Esophagus squamous epithelium (tissue), 5 donors: Measurements from ENCODE around the gene MAN2B1. TPM values are rescaled to one million over a fixed set of nuclear protein-coding genes. Genes with fewer than 3 reads are reported as not detected.

Experiments used
- DNase-seq: peaks from one replicate; lab custom pipeline; 2025; lab: John Stamatoyannopoulos, UW
- H3K27ac ChIP-seq, 4 donors: fragments of 200-600 bp; sonication (generic); one replicate each; pipeline ENCODE4 v1.5.1; 2016 to 2019; ENCODE audit warnings: mild to moderate bottlenecking in 1 of 4
- H3K27me3 ChIP-seq, 4 donors: fragments of 200-600 bp; sonication (generic); 1 replicate in 3 of 4; 2 replicates in 1 of 4; pipeline versions ENCODE4 v1.5.1 to v1.6.0; 2017 to 2021; ENCODE audit warnings: antibody characterized with exemption in 1 of 4
- H3K36me3 ChIP-seq, 3 donors: fragments of 200-600 bp; sonication (generic); one replicate each; pipeline ENCODE4 v1.5.1; 2016 to 2019
- H3K4me1 ChIP-seq, 3 donors: fragments of 200-600 bp; sonication (generic); one replicate each; pipeline ENCODE4 v1.5.1; 2017 to 2019
- H3K4me3 ChIP-seq, 4 donors: fragments of 200-600 bp; sonication (generic); 1 replicate in 3 of 4; 2 replicates in 1 of 4; pipeline ENCODE4 v1.5.1; 2016 to 2019; ENCODE audit warnings: mild to moderate bottlenecking in 2 of 4, moderate library complexity in 1 of 4
- H3K9me3 ChIP-seq, 3 donors: fragments of 200-600 bp; sonication (generic); one replicate each; pipeline ENCODE4 v1.5.1; 2016 to 2019
- CTCF ChIP-seq, 6 experiments: fragments of 450-650 bp in 4 of 6; fragments of 200-600 bp in 2 of 6; sonication (generic) in 2 of 6; IDR thresholded peaks; one replicate each; pipeline ENCODE4 v1.5.1; 2016 to 2019; ENCODE audit warnings: antibody characterized with exemption in 6 of 6, mild to moderate bottlenecking in 4 of 6, moderate library complexity in 4 of 6
- POLR2A ChIP-seq, 4 donors: fragments of 450-650 bp; IDR thresholded peaks; one replicate each; pipeline ENCODE4 v1.6.1; 2017; ENCODE audit warnings: antibody characterized with exemption in 4 of 4, mild to moderate bottlenecking in 4 of 4, moderate library complexity in 3 of 4
- WGBS, 2 donors: methylation state at CpG; one replicate each; pipeline ENCODE4 v1.1.5; 2018; 5-methylcytosine and 5-hydroxymethylcytosine counted together
- intact Hi-C: fragments of 100-400 bp; cut with DNase I; formaldehyde crosslinking; loops from one replicate; pipeline ENCODE4 v1.15.0; 2022
- small RNA-seq, 4 donors: library from RNA; depleted of rRNA; stranded (forward); fragments of <200 nt; gene quantifications; one replicate each; pipeline ENCODE3, GENCODE V24; 2016
- total RNA-seq, 4 donors: library from RNA; depleted of rRNA; stranded (reverse); fragments of >200 nt; gene quantifications; one replicate each; pipeline ENCODE4 v1.1.0, GENCODE V29; 2016
- donor health status: DM: yes; HTN: yes; CAD: no.

The MAN2B1 gene
- total RNA-seq, 4 donors from 2014 or later = 25.5 to 55.5 (median 39.4) TPM

GRCh38 chr19:12603714-12604113 lies 62.8 kb downstream of the MAN2B1 start:
- Histone ChIP-seq H3K27ac (no peak overlapping the region), H3K4me1 (peaks cover 0 to 2% (median 0%) of the 10 kb centered on the region in 3 donors), H3K4me3 (no peak overlapping the region), H3K27me3 (no peaks in the 10 kb centered on the region), H3K36me3 (peaks cover 0 to 88% (median 18%) of the 10 kb centered on the region in 3 donors), H3K9me3 (no peaks in the 10 kb centered on the region)
- DNase-seq = no peak
- TF ChIP-seq POLR2A (IDR thresholded peaks at IDR 0.05) (no peak), CTCF (IDR thresholded peaks at IDR 0.05) (no peak)
- intact Hi-C loops = no loop called here
- 56 to 100% methylated on average over 1 of the region's 1 CpG for WGBS, 2 donors

GRCh38 chr19:12597594-12597993 lies 68.9 kb downstream of the MAN2B1 start:
- 79 to 86% methylated on average over 11 of the region's 11 CpGs for WGBS, 2 donors
- Histone ChIP-seq H3K4me1 (no peaks in the 10 kb centered on the region), H3K27ac (no peak overlapping the region), H3K4me3 (no peak overlapping the region), H3K27me3 (no peaks in the 10 kb centered on the region), H3K36me3 (peaks cover 0 to 70% (median 3%) of the 10 kb centered on the region in 3 donors), H3K9me3 (no peaks in the 10 kb centered on the region)
- intact Hi-C loops = no loop called here
- DNase-seq = no peak
- TF ChIP-seq CTCF (IDR thresholded peaks at IDR 0.05) (no peak), POLR2A (IDR thresholded peaks at IDR 0.05) (no peak)

- no peaks in the 10 kb centered on the region for H3K9me3 ChIP-seq
- H3K4me1 ChIP-seq = no peaks in the 10 kb centered on the region
- no peak overlapping the region for H3K27ac ChIP-seq
- no peak for DNase-seq
- no peak overlapping the region for H3K4me3 ChIP-seq
- H3K27me3 ChIP-seq = no peaks in the 10 kb centered on the region
- intact Hi-C loops = no loop called here
- no peak for TF ChIP-seq CTCF (IDR thresholded peaks at IDR 0.05)
- no peak for TF ChIP-seq POLR2A (IDR thresholded peaks at IDR 0.05)
- peaks cover 0 to 65% (median 0%) of the 10 kb centered on the region in 3 donors for H3K36me3 ChIP-seq
- WGBS, 2 donors = 79 to 88% methylated on average over 10 to 22 of the region's 38 CpGs
Observed at GRCh38 chr19:12596927-12597548, 69.5 kb downstream of the MAN2B1 start.

Small RNA genes within 50 kb of the gene (small RNA-seq; reads per million reads assigned to genes)
- 139 to 1,926 (median 673) reads per million in 4 donors for gene SNORD41

Other genes with a start within 250 kb of the MAN2B1 start
- 1 to 10 TPM; 1.7 to 6.4 (median 3.7) TPM for gene ZNF443, start 225.7 kb downstream of the MAN2B1 start, total RNA-seq
- 1 to 10 TPM in 2 of 4 donors, under 1 TPM in 2; 0.15 to 2.5 (median 1.6) TPM for gene ZNF709, start 181.9 kb downstream of the MAN2B1 start, total RNA-seq
- 1 to 10 TPM; 1.6 to 9.3 (median 4.8) TPM for gene ZNF564, start 115.3 kb downstream of the MAN2B1 start, total RNA-seq
- 1 to 10 TPM; 2.5 to 6.7 (median 4.2) TPM for gene ZNF490, start 55.9 kb downstream of the MAN2B1 start, total RNA-seq
- gene ZNF791, start 55.8 kb downstream of the MAN2B1 start, total RNA-seq = 10 to 100 TPM in 3 of 4 donors, 1 to 10 TPM in 1; 8.6 to 19.5 (median 13.0) TPM
- 10 to 100 TPM in 1 of 4 donors, 1 to 10 TPM in 3; 4.0 to 16.7 (median 5.8) TPM for gene WDR83, start 65 bp upstream of the MAN2B1 start, total RNA-seq
- 10 to 100 TPM; 45.3 to 93.5 (median 51.5) TPM for gene DHPS, start 15.1 kb upstream of the MAN2B1 start, total RNA-seq
- not detected for gene GNG14, start 21.3 kb upstream of the MAN2B1 start, total RNA-seq
- 10 to 100 TPM in 3 of 4 donors, 1 to 10 TPM in 1; 9.6 to 13.4 (median 11.9) TPM for gene FBXW9, start 29.9 kb upstream of the MAN2B1 start, total RNA-seq
- 10 to 100 TPM; 25.5 to 57.8 (median 43.5) TPM for gene TNPO2, start 57.2 kb upstream of the MAN2B1 start, total RNA-seq
- gene TRIR, start 67.9 kb upstream of the MAN2B1 start, total RNA-seq = 100 to 1,000 TPM; 258 to 302 (median 280) TPM
- 10 to 100 TPM; 36.8 to 69.9 (median 51.2) TPM for gene GET3, start 70.8 kb upstream of the MAN2B1 start, total RNA-seq
- gene BEST2, start 85.0 kb upstream of the MAN2B1 start, total RNA-seq = 1 to 10 TPM in 1 of 4 donors, under 1 TPM in 1, not detected in 2; 0.27 to 1.3 TPM
- 10 to 100 TPM; 41.4 to 76.5 (median 61.6) TPM for gene HOOK2, start 108.8 kb upstream of the MAN2B1 start, total RNA-seq
- 100 to 1,000 TPM; 260 to 945 (median 388) TPM for gene JUNB, start 124.7 kb upstream of the MAN2B1 start, total RNA-seq
- 100 to 1,000 TPM; 211 to 436 (median 345) TPM for gene PRDX2, start 135.1 kb upstream of the MAN2B1 start, total RNA-seq
- gene THSD8, start 135.3 kb upstream of the MAN2B1 start, total RNA-seq = not detected
- gene RNASEH2A, start 139.8 kb upstream of the MAN2B1 start, total RNA-seq = 10 to 100 TPM in 3 of 4 donors, 1 to 10 TPM in 1; 7.1 to 19.2 (median 14.9) TPM
- not detected for gene RTBDN, start 167.8 kb upstream of the MAN2B1 start, total RNA-seq
- gene MAST1, start 171.8 kb upstream of the MAN2B1 start, total RNA-seq = under 1 TPM in 1 of 4 donors, not detected in 3; 0.42 TPM
- gene DNASE2, start 214.7 kb upstream of the MAN2B1 start, total RNA-seq = 10 to 100 TPM; 12.3 to 27.9 (median 20.4) TPM
- gene KLF1, start 220.5 kb upstream of the MAN2B1 start, total RNA-seq = not detected
- gene GCDH, start 224.4 kb upstream of the MAN2B1 start, total RNA-seq = 10 to 100 TPM; 20.9 to 44.1 (median 34.9) TPM